CMK (cell line): ENCODE results near the gene KRTAP4-1.
"Not testable (repeated sequence)": the region's sequence is repeated elsewhere in the genome, so short reads cannot be mapped to it uniquely, and the experiment has no call there.

Source experiments
- DNase-seq: peaks from one replicate; pipeline ENCODE4 v3.0.0-alpha.2; 2010; ENCODE audit warnings: low read depth

KRTAP4-1 gene

DNA sequence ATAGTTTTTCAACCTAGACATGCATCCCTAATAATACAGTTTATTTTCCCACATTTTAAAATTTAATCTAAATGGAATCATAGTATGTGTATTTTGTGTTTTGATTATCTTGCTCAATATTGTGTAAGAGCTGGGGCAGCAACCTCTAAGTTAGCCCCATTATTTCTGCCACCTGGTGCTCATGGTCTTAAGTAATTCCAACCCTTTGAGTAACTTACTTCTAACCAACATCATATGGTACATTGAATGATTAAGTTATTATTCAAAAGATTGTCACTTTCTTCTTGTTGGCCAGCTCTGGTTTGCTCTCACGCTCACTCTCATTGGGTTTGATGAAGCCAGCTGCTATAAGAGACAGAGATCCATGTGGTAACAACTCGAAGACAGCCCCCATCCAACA is 12.8 kb downstream of the KRTAP4-1 start:
- DNase-seq = no peak

- no peak for DNase-seq
Measured at GRCh38 chr17:41168121-41168520, 16.6 kb downstream of the KRTAP4-1 start, which contains the start of gene KRTAP4-3. Gene KRTAP4-3 (minus strand): TSS chr17:41168221. CDS start chr17:41168172, 49 bp downstream.

DNA sequence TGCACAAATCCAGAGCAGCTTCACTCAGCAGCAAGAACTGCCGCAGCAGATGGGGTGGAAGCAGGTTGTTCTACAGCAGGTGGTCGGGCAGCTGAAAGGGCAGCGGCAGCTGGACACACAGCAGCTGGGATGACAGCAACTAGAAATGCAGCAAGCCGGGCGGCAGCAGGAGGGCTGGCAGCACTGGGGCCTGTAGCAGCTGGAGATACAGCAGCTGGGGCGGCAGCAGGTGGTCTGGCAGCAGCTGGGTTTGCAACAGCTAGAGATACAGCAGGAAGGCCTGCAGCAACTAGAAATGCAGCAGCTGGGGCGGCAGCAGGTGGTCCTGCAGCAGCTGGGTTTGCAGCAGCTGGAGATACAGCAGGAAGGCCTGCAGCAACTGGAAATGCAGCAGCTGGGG is 17.1 kb downstream of the KRTAP4-1 start:
- DNase-seq = no peak

- DNase-seq = no peak
Measured at GRCh38 chr17:41163828-41164227, 20.9 kb downstream of the KRTAP4-1 start.

DNA sequence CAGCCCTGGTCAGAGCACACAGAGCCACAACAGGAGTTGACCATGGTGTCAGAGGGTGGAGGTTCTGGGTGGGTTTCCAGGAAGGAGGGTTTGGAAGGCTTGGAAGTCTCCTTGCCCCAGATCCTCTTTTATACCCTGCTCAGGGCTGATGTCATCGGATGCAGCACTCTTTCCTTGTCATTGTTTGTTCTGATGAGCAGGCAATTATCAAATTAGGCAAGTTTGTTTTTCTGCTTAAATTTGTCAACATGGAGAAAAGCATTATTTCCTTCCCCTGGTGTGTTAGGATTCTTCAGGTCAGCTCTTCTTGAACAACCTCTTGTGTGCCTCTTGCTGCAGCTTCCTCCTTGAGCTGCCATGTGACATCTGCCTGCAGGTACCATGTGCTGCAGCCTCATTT is 24.1 kb downstream of the KRTAP4-1 start, which contains the start of gene KRTAP4-4:
TSS of gene KRTAP4-4 (minus strand) at position 101 of the 400 bp plus-strand sequence. CDS start at position 44, 57 bp downstream.
- DNase-seq = no peak

- not testable (repeated sequence) for DNase-seq
Measured at GRCh38 chr17:41160190-41160589, 24.5 kb downstream of the KRTAP4-1 start.

DNA sequence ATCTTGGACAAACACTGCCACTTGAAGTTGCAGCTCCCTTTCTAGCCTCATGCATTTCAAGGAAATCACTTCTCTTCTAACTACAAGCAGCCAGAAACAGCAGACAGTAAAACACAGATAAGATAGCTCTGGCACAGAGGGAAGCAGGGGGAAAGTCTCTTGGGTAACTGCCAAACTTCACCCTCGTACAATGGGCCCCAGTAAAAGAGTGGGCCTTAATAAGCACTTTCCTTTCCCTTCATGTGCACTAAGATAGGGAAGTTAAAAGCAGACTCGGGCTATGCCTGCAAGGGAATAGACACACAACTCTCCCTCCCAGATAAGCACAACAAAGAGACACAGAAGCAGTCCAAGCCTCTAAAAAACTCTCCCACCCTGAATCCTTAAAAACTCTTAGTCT is 30.9 kb downstream of the KRTAP4-1 start:
- peak; percentile 30 for DNase-seq

- no peak for DNase-seq
Measured at GRCh38 chr17:41151525-41151924, 33.2 kb downstream of the KRTAP4-1 start.

DNA sequence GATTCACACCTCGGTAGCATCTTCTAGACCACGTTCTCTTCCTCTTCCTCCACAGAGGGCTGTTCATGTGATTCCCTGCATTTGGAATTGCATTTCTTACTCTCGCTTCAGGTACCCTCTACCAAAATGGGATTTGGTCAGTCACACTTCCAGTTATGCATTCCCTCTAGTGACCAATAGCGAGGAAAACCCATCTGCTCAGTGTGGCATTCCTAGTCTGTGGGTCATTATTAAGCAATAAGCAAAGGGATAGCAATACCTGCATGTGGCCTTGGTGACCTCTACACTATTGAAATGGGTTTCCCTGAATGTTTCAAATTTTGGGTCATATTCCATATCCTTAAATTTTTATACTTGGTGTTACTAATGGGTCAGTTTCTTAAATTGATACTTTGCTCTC is 34.7 kb downstream of the KRTAP4-1 start:
- DNase-seq = no peak

GRCh38 chr17:41149652-41149985 is 35.1 kb downstream of the KRTAP4-1 start, which contains the start of gene KRTAP4-5:
Gene KRTAP4-5 (minus strand): TSS chr17:41149825. CDS start chr17:41149767, 58 bp downstream.
- no peak for DNase-seq

DNA sequence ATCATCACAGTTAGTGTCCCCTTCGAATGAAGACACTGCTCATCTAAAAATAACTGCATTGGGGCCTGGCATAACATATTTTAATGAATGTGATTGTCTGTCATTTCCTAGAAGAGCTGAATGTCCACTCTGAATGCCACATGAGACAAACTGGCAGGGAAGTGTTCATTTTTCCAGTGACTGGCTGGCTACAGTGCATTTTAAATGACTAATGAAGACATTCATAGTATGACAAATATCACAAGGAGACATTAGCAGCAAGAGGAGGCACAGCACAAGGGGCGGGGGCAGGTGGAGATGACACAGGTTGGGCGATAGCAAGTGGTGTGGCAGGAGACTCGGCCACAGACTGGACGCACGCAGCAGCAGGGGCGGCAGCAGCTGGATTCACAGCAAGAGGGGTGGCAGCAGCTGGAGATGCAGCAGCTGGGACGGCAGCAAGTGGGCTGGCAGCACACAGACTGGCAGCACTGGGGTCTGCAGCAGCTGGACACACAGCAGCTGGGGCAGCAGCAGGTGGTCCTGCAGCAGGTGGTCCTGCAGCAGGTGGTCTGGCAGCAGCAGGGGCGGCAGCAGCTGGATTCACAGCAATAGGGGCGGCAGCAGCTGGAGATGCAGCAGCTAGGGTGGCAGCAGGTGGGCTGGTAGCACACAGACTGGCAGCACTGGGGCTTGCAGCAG is 35.6 kb downstream of the KRTAP4-1 start:
- DNase-seq = not testable (repeated sequence)

GRCh38 chr17:41147531-41148204 is 37.0 kb downstream of the KRTAP4-1 start:
- DNase-seq = no peak

DNA sequence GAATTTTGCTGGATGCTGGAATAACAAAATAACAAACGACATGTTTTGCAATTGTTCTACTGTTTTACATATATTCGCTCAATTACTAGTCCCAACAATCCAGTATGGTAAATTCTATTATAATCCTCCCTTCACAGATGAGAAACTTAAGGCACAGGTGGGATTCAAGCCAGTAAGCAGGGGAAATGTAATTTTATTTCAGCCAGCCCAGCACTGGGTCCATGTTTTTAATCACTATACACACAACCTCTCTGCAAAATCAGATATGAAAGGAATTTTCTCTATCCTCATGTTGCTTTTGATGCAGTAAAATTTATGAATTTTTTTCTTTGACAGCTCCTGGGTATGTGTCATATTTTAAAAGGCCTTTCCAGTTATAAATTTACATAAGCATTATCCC is 39.5 kb downstream of the KRTAP4-1 start:
- DNase-seq = no peak

DNA sequence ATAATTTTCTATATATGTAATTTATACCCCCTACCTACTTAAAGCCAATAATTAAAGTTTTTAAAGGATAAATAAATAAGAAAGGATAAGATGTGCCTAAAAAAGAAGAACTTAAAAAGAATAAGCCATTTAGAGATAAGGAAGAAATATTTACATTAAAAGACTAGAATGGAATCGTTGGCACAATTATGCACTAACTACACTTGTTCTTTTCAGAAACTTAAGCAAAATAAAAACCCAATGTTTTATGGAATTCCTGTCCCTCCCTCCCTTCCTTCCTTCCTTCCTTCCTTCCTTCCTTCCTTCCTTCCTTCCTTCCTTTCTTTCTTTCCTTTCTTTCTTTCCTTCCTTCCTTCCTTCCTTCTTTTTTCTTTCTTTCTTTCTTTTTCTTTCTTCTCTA is 39.9 kb downstream of the KRTAP4-1 start:
- no peak for DNase-seq

GRCh38 chr17:41141361-41141760 is 43.4 kb downstream of the KRTAP4-1 start:
- DNase-seq = no peak

GRCh38 chr17:41140360-41141131 is 44.2 kb downstream of the KRTAP4-1 start, which contains the start of gene KRTAP4-6:
Gene KRTAP4-6 (minus strand): TSS chr17:41140544. CDS start chr17:41140487, 57 bp downstream.
- no peak for DNase-seq

GRCh38 chr17:41139865-41140264 is 44.8 kb downstream of the KRTAP4-1 start:
- not testable (repeated sequence) for DNase-seq
